HG03159 (cell line): Measurements from ENCODE around the gene DEGS1.

Experiments used
- ATAC-seq: cut with Tn5 transposase; IDR thresholded peaks from one replicate; pipeline ENCODE4 v1.9.1; 2021; ENCODE audit warnings: mild to moderate bottlenecking, moderate library complexity; ENCODE audit not compliant: unreplicated experiment

Gene DEGS1

GRCh38 chr1:224212618-224213061 lies 29.6 kb downstream of the DEGS1 start:
- ATAC-seq: no peak

GRCh38 chr1:224213438-224214119 lies 30.5 kb downstream of the DEGS1 start:
- no peak for ATAC-seq

GRCh38 chr1:224216382-224216781 lies 33.3 kb downstream of the DEGS1 start:
- no peak for ATAC-seq

GRCh38 chr1:224217655-224218623 lies 34.9 kb downstream of the DEGS1 start:
- no peak for ATAC-seq

GRCh38 chr1:224219011-224219611 lies 36.1 kb downstream of the DEGS1 start:
- no peak for ATAC-seq

- ATAC-seq: no peak
These were observed 36.6 kb downstream of the DEGS1 start for GRCh38 chr1:224219612-224220059.

- ATAC-seq: no peak
These were observed 41.0 kb downstream of the DEGS1 start for GRCh38 chr1:224223819-224224714.

- no peak for ATAC-seq
These were observed 43.9 kb downstream of the DEGS1 start for GRCh38 chr1:224226849-224227502.

- no peak for ATAC-seq
These were observed 51.0 kb downstream of the DEGS1 start for GRCh38 chr1:224234017-224234416.

- no peak for ATAC-seq
These were observed 52.9 kb downstream of the DEGS1 start for GRCh38 chr1:224235813-224236493.

- ATAC-seq: no peak
These were observed 54.3 kb downstream of the DEGS1 start for GRCh38 chr1:224237119-224237881.

GRCh38 chr1:224238212-224238611 lies 55.2 kb downstream of the DEGS1 start:
- no peak for ATAC-seq

- no peak for ATAC-seq
These were observed 55.7 kb downstream of the DEGS1 start for GRCh38 chr1:224238756-224239155.
